K562 (cell line): ENCODE measurements around the gene KIF5A. TPM values are rescaled to one million over a fixed set of nuclear protein-coding genes. Genes with fewer than 3 reads are reported as not detected.

Experiments
- C11orf30 ChIP-seq: fragments of 450-650 bp; IDR thresholded peaks from 2 replicates; pipeline ENCODE4 v1.6.1; 2016; ENCODE audit warnings: low read depth, mild to moderate bottlenecking
- CTBP1 ChIP-seq: fragments of 450-650 bp; IDR thresholded peaks from 2 replicates; pipeline ENCODE4 v1.6.1; 2016; ENCODE audit warnings: borderline replicate concordance
- DEAF1 ChIP-seq: fragments of 450-650 bp; formaldehyde crosslinking; IDR thresholded peaks from 2 replicates; pipeline ENCODE4 v1.4.0; 2020; ENCODE audit warnings: mild to moderate bottlenecking, moderate library complexity
- E2F6 ChIP-seq, 2 experiments: IDR thresholded peaks; 2 replicates each; pipeline ENCODE4 v1.6.1; 2011; ENCODE audit warnings: borderline replicate concordance in 1 of 2, control low read depth in 1 of 2, low read depth in 1 of 2, low read length in 1 of 2, mild to moderate bottlenecking in 1 of 2, mixed read lengths in 1 of 2, moderate library complexity in 1 of 2; ENCODE audit not compliant: insufficient read depth in 1 of 2, insufficient read length in 1 of 2, poor library complexity in 1 of 2, severe bottlenecking in 1 of 2; ENCODE audit errors: extremely low read depth in 1 of 2
- EGR1 ChIP-seq: fragments of 450-650 bp; conservative IDR thresholded peaks from 2 replicates; pipeline ENCODE4 v1.6.1; 2017; ENCODE audit warnings: mild to moderate bottlenecking
- FIP1L1 ChIP-seq: fragments of 200-400 bp; formaldehyde crosslinking; IDR thresholded peaks from 2 replicates; pipeline ENCODE4 v1.6.1; 2018; ENCODE audit warnings: mild to moderate bottlenecking, low read depth, low read length; ENCODE audit not compliant: poor library complexity, severe bottlenecking
- MAFG ChIP-seq: fragments of 450-650 bp; conservative IDR thresholded peaks from 2 replicates; pipeline ENCODE4 v1.6.1; 2016; ENCODE audit warnings: missing genetic modification characterization, missing compliant biosample characterization
- MNT ChIP-seq, 2 experiments: fragments of 450-650 bp; conservative IDR thresholded peaks; 2 replicates each; pipeline ENCODE4 v1.6.1; 2017; ENCODE audit warnings: mild to moderate bottlenecking in 2 of 2, moderate library complexity in 2 of 2
- NFE2 ChIP-seq: IDR thresholded peaks from 2 replicates; pipeline ENCODE4 v1.6.1; 2014; ENCODE audit warnings: antibody characterized with exemption, low read depth
- PCBP2 ChIP-seq: fragments of 200-400 bp; formaldehyde crosslinking; IDR thresholded peaks from 2 replicates; pipeline ENCODE4 v1.6.1; 2018; ENCODE audit warnings: low read length, low read depth, mild to moderate bottlenecking, moderate library complexity; ENCODE audit not compliant: poor library complexity, severe bottlenecking
- PHB2 ChIP-seq: fragments of 450-650 bp; IDR thresholded peaks from 2 replicates; pipeline ENCODE4 v1.6.1; 2017; ENCODE audit warnings: low read depth
- RBBP5 ChIP-seq: fragments of 200-600 bp; sonication (generic); IDR thresholded peaks from 2 replicates; pipeline ENCODE4 v1.6.1; 2012; ENCODE audit warnings: borderline replicate concordance, mild to moderate bottlenecking, low read length, control low read depth, inconsistent platforms; ENCODE audit not compliant: insufficient read depth, poor library complexity, severe bottlenecking
- RBFOX2 ChIP-seq: fragments of 200-400 bp; formaldehyde crosslinking; IDR thresholded peaks from 2 replicates; pipeline ENCODE4 v1.6.1; 2017; ENCODE audit warnings: low read depth, mild to moderate bottlenecking, low read length, moderate library complexity
- TAF7 ChIP-seq: fragments of 450-650 bp; IDR thresholded peaks from 2 replicates; pipeline ENCODE4 v1.6.1; 2016; ENCODE audit warnings: missing genetic modification characterization, missing compliant biosample characterization
- TFAP4 ChIP-seq: sonication (generic); formaldehyde crosslinking; IDR thresholded peaks from 2 replicates; pipeline ENCODE4 v1.8.0; 2022; ENCODE audit warnings: missing genetic modification reagents, mild to moderate bottlenecking, moderate library complexity, borderline replicate concordance
- THAP7 ChIP-seq: fragments of 250-450 bp; sonication (Bioruptor Pico); IDR thresholded peaks from 2 replicates; pipeline ENCODE4 v1.5.0; 2021
- YY1 ChIP-seq, 3 experiments: IDR thresholded peaks; 2 replicates each; pipeline ENCODE4 v1.6.1; 2011; ENCODE audit warnings: low read length in 2 of 3, mild to moderate bottlenecking in 2 of 3, moderate library complexity in 2 of 3, borderline replicate concordance in 1 of 3, control low read depth in 1 of 3, low read depth in 1 of 3; ENCODE audit not compliant: insufficient read depth in 3 of 3, insufficient replicate concordance in 2 of 3, control insufficient read depth in 1 of 3, insufficient read length in 1 of 3; ENCODE audit errors: extremely low read depth in 1 of 3
- ZEB2 ChIP-seq: fragments of 450-650 bp; IDR thresholded peaks from 2 replicates; pipeline ENCODE4 v1.6.1; 2016
- ZNF668 ChIP-seq: fragments of 250-450 bp; sonication (Bioruptor Pico); IDR thresholded peaks from 2 replicates; pipeline ENCODE4 v1.8.0; 2022; ENCODE audit warnings: mild to moderate bottlenecking, inconsistent platforms
- polyA plus RNA-seq, 8 experiments: library from polyadenylated mRNA; depleted of rRNA in 4 of 8; stranded (reverse) in 5 of 8; unstranded in 3 of 8; fragments of >200 nt; fragmentation: Nextera tagmentation in 2 of 8; fragmentation: Illumina TruSeq in 1 of 8; extraction: Ambion mirVana in 2 of 8; extraction: Trizol in 1 of 8; gene quantifications; 2 replicates each; pipeline versions ENCODE4 v1.2.1 to v1.2.3, GENCODE V29; 2011 to 2014; ENCODE audit warnings: inconsistent platforms in 1 of 8, missing spikeins in 1 of 8
- total RNA-seq, 7 experiments: library from RNA; depleted of rRNA in 6 of 7; stranded (reverse); fragments of >200 nt in 6 of 7; fragmentation: Illumina TruSeq in 2 of 7; extraction: Trizol in 2 of 7; gene quantifications; 2 replicates each; pipeline versions ENCODE4 v1.2.1 to v1.2.3, GENCODE V29; 2011 to 2021; ENCODE audit warnings: low replicate concordance in 1 of 7

The KIF5A gene
- total and polyA plus RNA-seq, 9 of the 15 experiments (the other 6 are each of a cell fraction or from before 2014, with no cell fraction given), result 3.4 to 17.7 (median 8.0) TPM

- TF ChIP-seq YY1 (IDR thresholded peaks at IDR 0.05; ENCODE audit: borderline replicate concordance in 1 of 3, control insufficient read depth in 1 of 3, extremely low read depth in 1 of 3, insufficient read depth in 3 of 3, insufficient read length in 1 of 3, insufficient replicate concordance in 2 of 3, low read depth in 1 of 3, low read length in 2 of 3) (peak in 1 of 3 experiments; percentile 39), RBBP5 (peak; percentile 24), ZEB2 (peak; percentile 72), PHB2 (no peak), EGR1 (peak; percentile 42), PCBP2 (peak; percentile 35), NFE2 (peak; percentile 97), MAFG (0 out of 2 replicates have a peak, but pooled peaks have one; percentile 55), TFAP4 (peak; percentile 23), ZNF668 (CRISPR knock-in tag) (no peak), TAF7 (tag) (no peak), FIP1L1 (no peak), RBFOX2 (peak; percentile 51; the same call in 1 of the 2 replicates), MNT (conservative IDR thresholded peaks at IDR 0.05) (0 out of 4 replicates have a peak, but pooled peaks of 1 of the 2 experiments have one; percentile 1), THAP7 (CRISPR knock-in tag) (no peak), CTBP1 (peak; percentile 15; the same call in 1 of the 2 replicates), DEAF1 (no peak), E2F6 (IDR thresholded peaks at IDR 0.05; ENCODE audit: borderline replicate concordance in 1 of 2, extremely low read depth in 1 of 2, insufficient read depth in 1 of 2, insufficient read length in 1 of 2, low read depth in 1 of 2, low read length in 1 of 2, poor library complexity in 1 of 2, severe bottlenecking in 1 of 2) (peak in 1 of 2 experiments; percentile 20), C11orf30 (peak; percentile 88)
These were observed 82.5 kb downstream of the KIF5A start (continued) for GRCh38 chr12:57632073-57632957.
